ENCODE measurements around the gene HMGCL.

- TF ChIP-seq CTCF (IDR thresholded peaks at IDR 0.05) (no peak; the same call in 1 of the 2 replicates), REST (IDR thresholded peaks at IDR 0.05; ENCODE audit: insufficient read depth in 1 of 2, low read depth in 2 of 2, low read length in 1 of 2) (no peak), POLR2AphosphoS5 (IDR thresholded peaks at IDR 0.05; ENCODE audit: low read depth, low read length) (no peak), SIN3A (IDR thresholded peaks at IDR 0.05; ENCODE audit: borderline replicate concordance, insufficient read depth, low read depth, low read length) (no peak)
These were observed 43.4 kb upstream of the HMGCL start for GRCh38 chr1:23868557-23869016.
